Stimulated activated CD4-positive, alpha-beta T cell treated with anti-CD3 and anti-CD28 coated beads, Interleukin-4, amount 100 ng/mL, for 4 hours (primary cell): ENCODE data around the gene CDC42BPG.
A peak's percentile ranks its signal among the peaks of the same experiment; 100 is the strongest.
"Not testable (repeated sequence)": the region's sequence is repeated elsewhere in the genome, so short reads cannot be mapped to it uniquely, and the experiment has no call there.

Source experiments
- DNase-seq, 2 experiments: peaks; one replicate each; pipeline ENCODE4 v3.0.0-alpha.2; 2020

Gene CDC42BPG

GRCh38 chr11:64833198-64833502 lies 11.3 kb downstream of the CDC42BPG start:
- DNase-seq: no peak

- DNase-seq: no peak
These were observed 11.8 kb downstream of the CDC42BPG start for GRCh38 chr11:64832467-64833197.

GRCh38 chr11:64831411-64831891 lies 13.0 kb downstream of the CDC42BPG start:
- no peak for DNase-seq

- no peak for DNase-seq
These were observed 14.8 kb downstream of the CDC42BPG start for GRCh38 chr11:64829536-64830251.

GRCh38 chr11:64827451-64827839 lies 17.0 kb downstream of the CDC42BPG start:
- no peak for DNase-seq

- no peak for DNase-seq
These were observed 17.6 kb downstream of the CDC42BPG start for GRCh38 chr11:64826578-64827450.

GRCh38 chr11:64826062-64826461 lies 18.4 kb downstream of the CDC42BPG start:
- DNase-seq: no peak

- no peak for DNase-seq
These were observed 20.8 kb downstream of the CDC42BPG start for GRCh38 chr11:64823568-64824119.

GRCh38 chr11:64817476-64817875 lies 27.0 kb downstream of the CDC42BPG start:
- DNase-seq: no peak

- DNase-seq: not testable (repeated sequence)
These were observed 29.0 kb downstream of the CDC42BPG start for GRCh38 chr11:64815433-64815832.

- DNase-seq: no peak
These were observed 29.7 kb downstream of the CDC42BPG start for GRCh38 chr11:64814712-64815187.

GRCh38 chr11:64813826-64814225 lies 30.6 kb downstream of the CDC42BPG start:
- DNase-seq: no peak

GRCh38 chr11:64810891-64811272 lies 33.6 kb downstream of the CDC42BPG start:
- no peak for DNase-seq

- peak; percentile 73 to 77 for DNase-seq
These were observed 34.1 kb downstream of the CDC42BPG start, which contains the start of gene MEN1 for GRCh38 chr11:64810271-64810890. Gene MEN1, minus strand, starts transcription at chr11:64810551. Its CDS starts 442 bp downstream, at chr11:64810109.

- DNase-seq: peak; percentile 9 to 37
These were observed 34.6 kb downstream of the CDC42BPG start for GRCh38 chr11:64809781-64810241.

GRCh38 chr11:64805481-64805880 lies 39.0 kb downstream of the CDC42BPG start:
- no peak for DNase-seq

GRCh38 chr11:64804346-64805210 lies 39.9 kb downstream of the CDC42BPG start:
- no peak for DNase-seq

- no peak for DNase-seq
These were observed 40.6 kb downstream of the CDC42BPG start for GRCh38 chr11:64803846-64804345.

- DNase-seq: peak; percentile 86 to 89
These were observed 41.2 kb downstream of the CDC42BPG start, which contains the start of gene MAP4K2 for GRCh38 chr11:64803158-64803845. Gene MAP4K2, minus strand, starts transcription at chr11:64803214. Its CDS starts 65 bp downstream, at chr11:64803149.
